GM10266 (cell line): ENCODE measurements around the gene UBE2C.

Experiments used
- DNase-seq: peaks from one replicate; pipeline ENCODE4 v3.0.0; 2012; ENCODE audit errors: extremely low spot score
- CTCF ChIP-seq: IDR thresholded peaks from 2 replicates; pipeline ENCODE4 v1.5.1; 2012; ENCODE audit warnings: mild to moderate bottlenecking, low read depth; ENCODE audit not compliant: control insufficient read depth, insufficient read depth; ENCODE audit errors: missing control alignments

Gene UBE2C

GRCh38 chr20:45818239-45818638 is 5.8 kb downstream of the UBE2C start:
- no peak for TF ChIP-seq CTCF
- no peak for DNase-seq

GRCh38 chr20:45819466-45819865 is 7.0 kb downstream of the UBE2C start:
- no peak for DNase-seq
- no peak for TF ChIP-seq CTCF

GRCh38 chr20:45821947-45822346 is 9.5 kb downstream of the UBE2C start:
- no peak for DNase-seq
- no peak for TF ChIP-seq CTCF

- TF ChIP-seq CTCF = no peak
- DNase-seq = no peak
Measured at GRCh38 chr20:45822857-45823256, 10.4 kb downstream of the UBE2C start.

- TF ChIP-seq CTCF = peak; percentile 60
- DNase-seq = peak; percentile 59
Measured at GRCh38 chr20:45823949-45824835, 11.7 kb downstream of the UBE2C start.

- TF ChIP-seq CTCF = no peak
- no peak for DNase-seq
Measured at GRCh38 chr20:45826381-45827019, 14.1 kb downstream of the UBE2C start.
